HG02852 (cell line): ENCODE results near the gene ANKMY1.

Experiments
- ATAC-seq: cut with Tn5 transposase; IDR thresholded peaks from one replicate; pipeline ENCODE4 v1.9.1; 2021; ENCODE audit warnings: mild to moderate bottlenecking, moderate library complexity; ENCODE audit not compliant: unreplicated experiment

The ANKMY1 gene

GRCh38 chr2:240438810-240439697, 118.7 kb downstream of the ANKMY1 start:
- no peak for ATAC-seq

DNA sequence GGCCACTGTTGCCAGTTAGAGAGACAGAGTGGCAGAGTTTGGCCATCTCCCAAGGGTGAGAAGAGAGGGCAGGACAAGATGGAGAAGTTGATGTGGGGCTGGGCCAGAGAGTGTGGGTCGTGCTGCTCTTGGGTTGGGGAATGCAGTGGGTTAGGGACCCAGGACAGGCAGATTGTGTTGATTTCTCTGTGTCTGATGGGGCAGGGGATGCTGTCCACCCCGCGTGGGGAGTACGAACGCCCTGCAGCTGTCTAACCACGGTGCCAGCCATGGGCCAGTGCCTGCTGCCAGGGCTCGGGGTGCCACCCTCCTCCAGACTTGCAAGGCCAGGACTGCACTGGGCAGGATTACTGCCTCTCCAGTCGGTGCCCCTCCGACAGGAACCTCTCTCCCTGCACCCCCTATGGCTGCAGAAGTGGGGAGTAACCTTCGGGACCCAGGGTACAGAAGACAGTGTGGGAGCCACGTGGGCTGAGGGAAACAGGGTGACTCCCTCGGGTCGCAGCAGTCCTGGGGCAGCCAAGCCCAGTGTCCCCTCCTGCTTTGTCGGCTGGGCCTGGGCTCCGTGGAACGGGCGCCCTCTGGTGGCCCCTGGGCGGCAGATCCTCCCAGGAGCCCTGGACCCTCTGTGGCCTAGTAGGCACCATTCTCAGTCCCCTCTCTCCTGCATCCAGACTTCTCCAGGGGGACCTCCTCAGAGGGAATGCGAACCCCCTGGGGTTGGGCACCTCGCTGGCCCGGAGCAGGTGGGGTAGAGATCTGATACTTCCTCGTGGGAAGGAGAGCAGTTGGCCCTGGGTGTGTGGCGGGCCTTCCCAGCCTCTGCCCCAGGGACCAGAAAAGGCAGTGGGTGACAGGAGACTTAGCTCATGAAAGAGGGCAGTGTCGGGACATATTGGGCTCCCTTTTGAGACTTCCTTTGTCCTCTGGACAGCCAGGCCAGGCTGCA, 119.7 kb downstream of the ANKMY1 start:
- no peak for ATAC-seq

- no peak for ATAC-seq
Measured at GRCh38 chr2:240437551-240437860, 120.3 kb downstream of the ANKMY1 start.

DNA sequence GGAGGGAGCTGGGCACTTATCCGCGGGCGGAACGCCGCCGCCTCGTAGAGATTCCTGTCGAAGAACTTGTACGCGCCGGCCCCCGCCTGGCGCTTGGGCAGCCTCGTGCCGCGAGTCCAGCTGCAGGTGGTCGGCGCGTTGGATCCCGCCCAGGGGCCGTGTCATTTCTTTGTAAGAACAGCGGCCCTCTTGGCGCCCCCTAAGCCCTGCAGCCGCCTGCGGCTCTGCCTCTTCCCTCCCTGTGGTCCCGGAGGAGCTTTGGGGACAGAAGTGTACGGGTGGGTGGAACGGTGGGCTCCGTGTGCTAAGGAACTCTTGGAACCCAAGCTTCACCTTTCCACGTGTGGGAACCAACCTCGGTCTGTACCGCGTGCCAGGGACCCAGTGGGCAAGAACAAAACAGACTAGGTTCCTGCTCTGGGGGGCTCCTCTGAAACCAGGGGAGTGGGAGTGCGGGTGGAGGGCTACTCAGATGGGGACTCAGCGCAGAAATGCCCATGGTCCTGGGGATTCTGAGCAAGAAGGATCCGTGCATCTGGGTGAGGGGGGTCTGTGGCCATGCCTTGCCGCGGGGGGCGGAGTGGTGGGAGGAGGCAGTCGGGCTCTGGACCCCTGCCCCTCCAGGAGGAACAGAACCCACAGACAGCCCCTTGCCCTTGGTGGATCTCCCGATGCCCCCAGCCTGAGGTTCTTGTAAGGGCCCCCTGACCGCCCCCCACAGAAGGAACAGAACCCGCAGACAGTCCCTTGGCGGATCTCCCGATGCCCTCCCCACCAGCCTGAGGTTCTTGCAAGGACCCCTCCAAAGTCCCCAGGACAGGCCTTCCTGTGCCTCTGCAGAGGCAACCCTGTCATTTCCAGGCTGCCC, 120.9 kb downstream of the ANKMY1 start:
- no peak for ATAC-seq

GRCh38 chr2:240435948-240436682, 121.7 kb downstream of the ANKMY1 start:
- ATAC-seq, result no peak

DNA sequence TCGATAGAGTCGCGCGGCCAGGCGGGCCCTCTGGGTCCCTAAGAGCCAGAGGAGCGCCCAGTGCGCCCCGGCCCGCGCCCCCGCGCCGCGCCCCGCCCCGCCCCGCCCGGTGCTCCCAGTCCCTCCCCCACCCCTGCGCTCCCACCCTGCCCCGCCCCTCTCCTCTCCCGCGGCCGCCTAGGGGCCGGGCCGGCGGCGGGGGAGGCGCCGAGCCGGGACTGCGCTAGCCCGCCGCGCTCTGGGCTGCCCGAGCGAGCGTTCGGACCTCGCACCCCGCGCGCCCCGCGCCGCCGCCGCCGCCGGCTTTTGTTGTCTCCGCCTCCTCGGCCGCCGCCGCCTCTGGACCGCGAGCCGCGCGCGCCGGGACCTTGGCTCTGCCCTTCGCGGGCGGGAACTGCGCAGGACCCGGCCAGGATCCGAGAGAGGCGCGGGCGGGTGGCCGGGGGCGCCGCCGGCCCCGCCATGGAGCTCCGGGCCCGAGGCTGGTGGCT, 122.3 kb downstream of the ANKMY1 start, which contains the start of gene GPC1:
TSS of gene GPC1 (plus strand) at position 207 of the 491 bp plus-strand sequence. CDS start at position 463, 256 bp downstream.
- no peak for ATAC-seq

DNA sequence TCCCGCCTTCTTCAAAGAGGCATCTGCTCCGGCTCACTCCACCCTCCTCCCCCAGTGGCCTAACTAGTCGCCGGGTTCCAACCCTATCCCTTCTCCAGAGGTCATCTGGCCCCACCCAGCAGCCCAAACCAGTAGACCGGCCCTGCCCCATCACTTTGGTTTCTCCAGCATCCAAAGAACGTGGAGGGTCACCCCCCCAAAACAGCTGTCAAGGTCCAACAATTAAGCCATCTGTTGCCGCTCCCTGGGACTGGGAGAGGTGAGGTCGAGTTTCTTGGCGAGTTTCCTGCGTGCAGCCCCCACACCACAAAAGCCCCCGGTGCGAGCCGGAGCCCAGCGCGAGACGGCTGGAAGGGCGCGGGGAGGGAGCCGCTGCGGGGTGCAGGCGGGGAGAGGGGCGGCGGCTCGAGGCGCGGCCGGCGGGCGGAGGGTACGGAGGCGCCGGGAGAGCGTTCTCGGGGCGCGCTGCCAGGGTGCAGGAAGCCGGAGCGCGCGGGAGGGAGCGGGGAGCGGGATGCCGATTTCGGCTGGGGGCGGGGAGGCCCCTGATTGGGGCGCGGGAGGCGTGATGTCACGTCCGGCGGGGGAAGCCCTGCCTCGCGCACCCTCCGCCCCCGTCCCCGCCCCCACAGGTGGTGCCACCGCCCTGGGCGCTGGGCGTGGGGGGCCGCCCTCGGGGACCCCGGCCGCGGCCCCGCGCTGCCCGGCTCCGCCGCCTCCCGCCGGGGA, 122.9 kb downstream of the ANKMY1 start:
- ATAC-seq, result no peak

DNA sequence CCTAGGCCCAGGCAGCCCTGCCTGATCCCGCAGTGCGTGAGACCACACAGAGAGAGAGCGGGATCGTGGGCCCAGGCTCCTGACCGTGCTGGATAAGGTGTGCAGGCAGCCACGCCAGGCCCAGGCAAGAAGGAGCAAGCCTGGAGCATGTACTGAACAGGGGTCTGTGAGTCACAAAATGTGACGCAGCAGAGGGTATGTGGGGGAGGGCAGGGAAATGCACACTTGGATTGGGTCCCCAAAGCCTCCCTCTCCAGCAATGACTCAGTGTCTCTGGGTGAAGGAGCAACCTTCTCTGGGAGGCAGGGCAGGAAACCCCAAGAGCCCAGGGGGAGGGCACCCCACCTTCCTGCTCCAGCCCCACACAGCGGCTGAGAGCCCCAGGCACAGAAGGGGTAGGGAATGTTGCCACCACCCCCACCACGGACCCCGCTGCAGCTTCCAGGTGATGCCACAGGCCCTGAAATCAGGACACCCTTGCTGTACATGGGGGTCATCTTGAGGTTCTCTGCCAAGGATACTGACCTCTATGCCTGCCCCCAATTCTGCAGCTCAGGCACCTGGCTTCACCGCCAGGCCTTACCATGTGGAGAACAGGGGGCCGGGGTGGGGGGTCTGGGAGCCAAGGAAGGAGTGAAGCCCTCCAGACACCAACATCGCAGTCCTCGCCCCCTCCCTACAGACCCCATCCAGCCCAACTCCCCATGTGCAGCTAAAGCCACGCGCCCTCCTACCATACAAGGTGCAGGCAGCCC, 123.6 kb downstream of the ANKMY1 start:
- no peak for ATAC-seq

- no peak for ATAC-seq
Measured at GRCh38 chr2:240432820-240433801, 124.7 kb downstream of the ANKMY1 start.

- ATAC-seq, result no peak
Measured at GRCh38 chr2:240432430-240432819, 125.4 kb downstream of the ANKMY1 start.

DNA sequence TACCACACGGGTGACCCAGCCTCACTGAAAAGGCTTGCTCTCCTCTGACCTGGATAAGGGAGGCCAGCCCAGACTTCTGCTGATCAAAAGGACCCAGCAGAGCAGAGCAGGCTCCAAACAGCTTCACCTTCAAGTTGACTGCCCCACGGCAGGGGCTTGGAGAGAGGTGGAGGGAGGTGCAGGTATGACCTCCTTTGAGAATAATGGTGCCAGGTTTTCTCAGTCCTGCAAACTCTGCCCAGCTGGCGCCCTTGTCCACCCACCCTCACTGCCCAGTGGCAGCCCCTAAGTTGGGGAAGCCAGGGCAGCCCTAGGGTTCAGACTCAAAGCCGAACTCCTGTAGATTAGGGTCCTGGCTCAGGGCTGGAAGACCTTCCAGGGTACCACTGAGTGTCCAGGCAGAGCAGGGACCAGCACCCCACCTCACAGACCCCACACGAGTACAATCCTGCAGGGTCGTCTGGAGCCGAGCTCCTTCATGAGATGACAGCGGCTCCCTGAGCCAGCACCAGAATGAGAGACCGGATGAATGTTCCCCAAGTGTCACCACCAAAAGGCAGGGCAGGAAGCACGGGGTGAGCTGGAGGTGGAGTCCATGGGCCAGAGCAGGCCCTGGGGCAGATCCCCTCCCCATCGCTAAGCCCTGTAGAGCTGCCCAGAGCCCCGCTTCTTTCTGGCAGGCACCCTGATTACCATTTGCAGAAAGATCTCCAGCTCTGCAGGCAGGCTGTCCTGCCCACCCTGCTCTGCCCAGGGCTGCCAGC, 125.9 kb downstream of the ANKMY1 start:
- ATAC-seq, result no peak

GRCh38 chr2:240431271-240431660, 126.5 kb downstream of the ANKMY1 start:
- ATAC-seq, result no peak

- ATAC-seq, result no peak
Measured at GRCh38 chr2:240430595-240430994, 127.2 kb downstream of the ANKMY1 start.

DNA sequence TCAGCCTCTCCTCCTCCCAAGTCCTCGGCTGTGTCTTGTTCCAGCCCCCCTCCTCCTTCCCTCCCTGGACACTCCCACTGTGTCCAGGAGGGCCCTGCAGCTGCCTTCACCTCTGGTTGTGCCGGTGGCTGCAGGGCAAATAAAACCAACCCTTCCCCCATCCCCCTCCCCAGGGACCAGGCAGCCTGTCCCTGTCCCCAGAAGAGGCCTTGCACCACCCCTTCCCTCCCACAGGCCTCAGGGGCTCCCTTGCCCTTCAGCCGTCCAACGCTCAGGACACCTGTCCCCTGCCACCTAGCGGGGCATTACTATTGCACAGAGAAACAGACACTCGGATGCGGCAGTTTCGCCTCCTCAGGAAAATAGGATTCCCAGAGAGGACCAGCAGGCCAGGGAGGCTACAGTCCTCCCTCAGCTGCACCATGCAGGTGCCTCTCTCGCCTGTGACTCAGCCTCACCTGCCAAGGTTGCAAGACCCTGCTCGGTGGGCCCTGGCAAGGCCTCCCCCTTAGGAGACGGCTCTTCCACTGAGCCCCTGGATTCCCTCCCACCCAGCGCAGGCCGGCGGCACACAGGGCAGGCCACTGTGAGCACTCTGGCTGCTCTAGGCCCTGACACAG, 127.8 kb downstream of the ANKMY1 start:
- ATAC-seq, result no peak
